BE2C (cell line): Measurements from ENCODE around the gene PRC1. TPM values are rescaled to one million over a fixed set of nuclear protein-coding genes. Genes with fewer than 3 reads are reported as not detected.
A peak's percentile ranks its signal among the peaks of the same experiment; 100 is the strongest.

ENCODE experiments used
- DNase-seq: peaks from one replicate; pipeline ENCODE4 v3.0.0-alpha.2; 2020
- H3K27me3 ChIP-seq: fragments of 250-450 bp; sonication (Bioruptor Pico); 2 replicates; pipeline ENCODE4 v1.5.1; 2020; ENCODE audit warnings: mild to moderate bottlenecking
- H3K36me3 ChIP-seq: fragments of 250-450 bp; sonication (Bioruptor Pico); 2 replicates; pipeline ENCODE4 v1.5.1; 2020; ENCODE audit warnings: mild to moderate bottlenecking
- H3K4me1 ChIP-seq: fragments of 250-450 bp; sonication (Bioruptor Pico); 2 replicates; pipeline ENCODE4 v1.5.1; 2020
- H3K4me3 ChIP-seq: 2 replicates; pipeline ENCODE4 v1.5.1; 2011; ENCODE audit warnings: low read depth, low read length
- H3K9me3 ChIP-seq: fragments of 250-450 bp; sonication (Bioruptor Pico); 2 replicates; pipeline ENCODE4 v1.5.1; 2020
- CTCF ChIP-seq: IDR thresholded peaks from 2 replicates; pipeline ENCODE4 v1.5.1; 2012; ENCODE audit warnings: mild to moderate bottlenecking, low read depth, low read length
- polyA plus RNA-seq: library from polyadenylated mRNA; unstranded; fragments of >200 nt; gene quantifications from one replicate; pipeline ENCODE4 v1.2.1, GENCODE V29; 2012; ENCODE audit warnings: low read depth, missing spikeins; ENCODE audit not compliant: insufficient read length, insufficient read depth

Gene PRC1
- 71.9 TPM for polyA plus RNA-seq

- Histone ChIP-seq H3K36me3 (peaks cover 14% of the 10 kb centered on the region), H3K27me3 (no peaks in the 10 kb centered on the region), H3K4me1 (no peaks in the 10 kb centered on the region), H3K9me3 (no peaks in the 10 kb centered on the region), H3K4me3 (peak within 1 kb of the TSS; percentile 82)
- no peak for TF ChIP-seq CTCF
- DNase-seq, result peak; percentile 99
Measured at GRCh38 chr15:90994417-90995311, at the start of gene PRC1. TSS of gene PRC1 (minus strand) at chr15:90994535. CDS start at chr15:90994417, 118 bp downstream.

- no peak for TF ChIP-seq CTCF
- H3K36me3 ChIP-seq, result no peaks in the 10 kb centered on the region
- no peaks in the 10 kb centered on the region for H3K27me3 ChIP-seq
- no peak for DNase-seq
- no peaks in the 10 kb centered on the region for H3K4me1 ChIP-seq
- H3K9me3 ChIP-seq, result no peaks in the 10 kb centered on the region
- H3K4me3 ChIP-seq, result no peak overlapping the region
Measured at GRCh38 chr15:91043202-91043874, 49.0 kb upstream of the PRC1 start.

GRCh38 chr15:91040856-91041255, 46.5 kb upstream of the PRC1 start:
- no peaks in the 10 kb centered on the region for H3K36me3 ChIP-seq
- DNase-seq, result no peak
- H3K4me3 ChIP-seq, result no peak overlapping the region
- H3K27me3 ChIP-seq, result no peaks in the 10 kb centered on the region
- H3K4me1 ChIP-seq, result no peaks in the 10 kb centered on the region
- H3K9me3 ChIP-seq, result no peaks in the 10 kb centered on the region
- no peak for TF ChIP-seq CTCF

- Histone ChIP-seq H3K4me1 (no peaks in the 10 kb centered on the region), H3K27me3 (no peaks in the 10 kb centered on the region; the same call in 1 of the 2 replicates), H3K36me3 (no peaks in the 10 kb centered on the region), H3K4me3 (no peak overlapping the region), H3K9me3 (no peaks in the 10 kb centered on the region)
- TF ChIP-seq CTCF, result no peak
- DNase-seq, result no peak
Measured at GRCh38 chr15:91039996-91040395, 45.7 kb upstream of the PRC1 start.

- H3K4me1 ChIP-seq, result no peaks in the 10 kb centered on the region
- no peaks in the 10 kb centered on the region for H3K9me3 ChIP-seq
- DNase-seq, result peak; percentile 64
- no peaks in the 10 kb centered on the region for H3K36me3 ChIP-seq
- H3K27me3 ChIP-seq, result no peaks in the 10 kb centered on the region; the same call in 1 of the 2 replicates
- peak; percentile 75 for TF ChIP-seq CTCF
- no peak overlapping the region for H3K4me3 ChIP-seq
Measured at GRCh38 chr15:91032919-91033803, 38.8 kb upstream of the PRC1 start.
